Loucy (cell line): ENCODE measurements around the gene PEX14.

Experiments used
- H2AFZ ChIP-seq: fragments of 200-600 bp; sonication (generic); 2 replicates; pipeline ENCODE4 v1.6.0; 2016; ENCODE audit warnings: antibody characterized with exemption, mild to moderate bottlenecking, low read length, moderate library complexity
- H3F3A ChIP-seq: fragments of 200-600 bp; 2 replicates; pipeline ENCODE4 v1.6.0; 2016; ENCODE audit warnings: antibody characterized with exemption, low read depth, mild to moderate bottlenecking
- H3K27me3 ChIP-seq: fragments of 200-600 bp; sonication (generic); 2 replicates; pipeline ENCODE4 v1.6.1; 2014; ENCODE audit warnings: low read length, mild to moderate bottlenecking; ENCODE audit not compliant: insufficient read depth, poor library complexity, severe bottlenecking
- H3K36me3 ChIP-seq: fragments of 200-600 bp; sonication (generic); 2 replicates; pipeline ENCODE4 v1.6.1; 2016; ENCODE audit warnings: low read length; ENCODE audit not compliant: insufficient read depth
- H3K4me1 ChIP-seq: fragments of 200-600 bp; sonication (generic); 2 replicates; pipeline ENCODE4 v1.5.1; 2014; ENCODE audit warnings: low read length, mild to moderate bottlenecking; ENCODE audit not compliant: insufficient read depth, poor library complexity, severe bottlenecking
- H3K4me2 ChIP-seq: fragments of 200-600 bp; sonication (generic); 2 replicates; pipeline ENCODE4 v1.6.0; 2014; ENCODE audit warnings: antibody characterized with exemption, low read length, low read depth, mild to moderate bottlenecking; ENCODE audit not compliant: poor library complexity, severe bottlenecking
- H3K4me3 ChIP-seq: fragments of 200-600 bp; sonication (generic); 2 replicates; pipeline ENCODE4 v1.5.1; 2014; ENCODE audit warnings: low read length, mild to moderate bottlenecking, mixed read lengths; ENCODE audit not compliant: poor library complexity, severe bottlenecking
- H3K79me2 ChIP-seq: fragments of 200-600 bp; sonication (generic); 2 replicates; pipeline ENCODE4 v1.6.1; 2014; ENCODE audit warnings: low read length; ENCODE audit not compliant: insufficient read depth
- H3K9ac ChIP-seq: fragments of 200-600 bp; sonication (generic); 2 replicates; pipeline ENCODE4 v1.6.0; 2014; ENCODE audit warnings: mild to moderate bottlenecking, low read depth, low read length, moderate library complexity; ENCODE audit not compliant: poor library complexity, severe bottlenecking
- H3K9me2 ChIP-seq: fragments of 200-600 bp; sonication (generic); replicated peaks from 2 replicates; pipeline ENCODE4 v1.6.1; 2016; ENCODE audit warnings: low read depth, low read length, mixed read lengths
- H3K9me3 ChIP-seq: fragments of 200-600 bp; sonication (generic); 2 replicates; pipeline ENCODE4 v1.6.1; 2014; ENCODE audit warnings: mild to moderate bottlenecking, antibody characterized with exemption, low read length, low read depth; ENCODE audit not compliant: insufficient read depth
- H4K20me1 ChIP-seq: fragments of 200-600 bp; sonication (generic); 2 replicates; pipeline ENCODE4 v1.6.0; 2014; ENCODE audit warnings: antibody characterized with exemption, low read length, mild to moderate bottlenecking; ENCODE audit not compliant: insufficient read depth, poor library complexity, severe bottlenecking
- EZH2phosphoT487 ChIP-seq: fragments of 200-600 bp; IDR thresholded peaks from 2 replicates; pipeline ENCODE4 v1.6.1; 2018; ENCODE audit warnings: antibody characterized with exemption, mild to moderate bottlenecking, moderate library complexity, borderline replicate concordance
- TF ChIP-seq, protein P1 (sequence below): fragments of 200-600 bp; sonication (generic); conservative IDR thresholded peaks from 2 replicates; pipeline ENCODE4 v1.5.1; 2014; ENCODE audit warnings: mild to moderate bottlenecking, antibody characterized with exemption, low read length

PEX14 gene

DNA sequence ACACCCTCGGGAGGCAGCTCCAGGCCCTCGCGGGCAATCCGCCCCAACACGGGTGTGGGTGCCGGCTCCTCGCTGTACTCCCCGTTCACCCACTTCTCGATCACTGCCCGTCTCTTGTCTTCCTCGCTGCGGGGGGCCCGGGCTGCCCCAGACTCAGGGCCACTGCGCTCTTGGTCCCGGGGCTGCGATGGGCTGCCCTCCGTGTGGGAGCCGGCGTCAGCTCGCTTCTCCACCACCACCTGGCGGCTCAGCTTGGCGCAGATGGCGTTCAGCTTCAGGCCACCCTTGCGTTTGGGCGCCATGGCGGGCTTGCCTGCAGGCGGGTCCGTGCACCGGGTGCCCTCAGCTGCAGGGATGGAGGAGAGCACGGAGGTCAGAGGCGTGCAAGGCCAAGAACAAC, 190.5 kb downstream of the PEX14 start:
- Histone ChIP-seq H3K9me3 (no peaks in the 10 kb centered on the region), H3K9ac (no peak overlapping the region), H3K4me1 (no peaks in the 10 kb centered on the region), H3K27me3 (no peaks in the 10 kb centered on the region), H3F3A (no peaks in the 10 kb centered on the region), H4K20me1 (no peaks in the 10 kb centered on the region), H3K36me3 (peaks cover 4% of the 10 kb centered on the region; the same call in 1 of the 2 replicates), H3K9me2 (no peaks in the 10 kb centered on the region), H3K4me3 (no peak overlapping the region), H3K79me2 (no peaks in the 10 kb centered on the region; the same call in 1 of the 2 replicates), H2AFZ (no peak overlapping the region), H3K4me2 (no peak overlapping the region)
- no peak for TF ChIP-seq EZH2phosphoT487
- TF ChIP-seq, protein P1, sequence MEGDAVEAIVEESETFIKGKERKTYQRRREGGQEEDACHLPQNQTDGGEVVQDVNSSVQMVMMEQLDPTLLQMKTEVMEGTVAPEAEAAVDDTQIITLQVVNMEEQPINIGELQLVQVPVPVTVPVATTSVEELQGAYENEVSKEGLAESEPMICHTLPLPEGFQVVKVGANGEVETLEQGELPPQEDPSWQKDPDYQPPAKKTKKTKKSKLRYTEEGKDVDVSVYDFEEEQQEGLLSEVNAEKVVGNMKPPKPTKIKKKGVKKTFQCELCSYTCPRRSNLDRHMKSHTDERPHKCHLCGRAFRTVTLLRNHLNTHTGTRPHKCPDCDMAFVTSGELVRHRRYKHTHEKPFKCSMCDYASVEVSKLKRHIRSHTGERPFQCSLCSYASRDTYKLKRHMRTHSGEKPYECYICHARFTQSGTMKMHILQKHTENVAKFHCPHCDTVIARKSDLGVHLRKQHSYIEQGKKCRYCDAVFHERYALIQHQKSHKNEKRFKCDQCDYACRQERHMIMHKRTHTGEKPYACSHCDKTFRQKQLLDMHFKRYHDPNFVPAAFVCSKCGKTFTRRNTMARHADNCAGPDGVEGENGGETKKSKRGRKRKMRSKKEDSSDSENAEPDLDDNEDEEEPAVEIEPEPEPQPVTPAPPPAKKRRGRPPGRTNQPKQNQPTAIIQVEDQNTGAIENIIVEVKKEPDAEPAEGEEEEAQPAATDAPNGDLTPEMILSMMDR, result no peak

DNA sequence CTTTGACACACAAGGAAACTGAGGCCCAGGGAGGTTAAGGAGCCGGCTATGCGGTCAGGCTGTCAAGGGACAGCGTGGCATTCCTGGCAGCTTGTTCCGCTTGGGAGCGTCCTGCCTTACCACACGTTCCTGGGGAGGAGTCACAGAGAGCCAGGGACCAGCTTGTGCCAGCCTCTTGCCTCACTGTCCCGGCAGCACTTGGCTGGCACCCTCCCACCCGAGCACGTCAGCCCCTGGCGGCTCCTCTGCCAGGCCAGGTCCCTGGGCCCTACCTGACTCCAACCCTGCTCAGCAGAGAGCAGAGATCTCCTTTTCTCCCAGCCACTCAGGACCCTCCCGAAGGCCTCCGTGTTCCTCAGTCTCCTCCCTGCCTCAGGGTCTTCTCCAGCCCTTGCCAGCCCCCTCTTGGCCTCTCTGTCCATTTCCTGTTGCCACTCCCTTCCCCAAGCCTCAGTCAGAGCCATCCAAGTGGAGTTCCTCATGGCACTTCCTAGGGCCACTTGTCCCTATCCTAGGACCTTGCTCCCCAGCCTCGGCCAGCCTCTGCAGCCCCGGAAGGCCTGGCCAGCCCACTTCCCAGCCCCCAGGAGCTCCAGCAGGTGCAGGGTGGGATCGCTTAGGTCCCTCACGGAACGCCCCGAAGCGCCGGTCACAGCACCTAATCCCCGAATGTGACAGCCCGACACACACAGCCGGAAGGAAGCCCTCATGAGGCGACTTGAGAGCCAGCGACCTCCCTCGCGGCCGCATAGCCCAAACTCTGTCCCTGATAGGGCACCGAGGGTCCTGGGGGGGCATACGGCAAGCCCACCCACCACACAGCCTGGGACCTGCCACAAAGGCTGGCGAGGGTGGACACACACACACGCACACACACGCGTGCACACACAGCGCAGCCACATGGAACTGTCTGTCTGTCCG, 191.4 kb downstream of the PEX14 start:
- no peak overlapping the region for H2AFZ ChIP-seq
- H3K4me3 ChIP-seq, result no peak overlapping the region
- H3K4me2 ChIP-seq, result no peak overlapping the region
- H3K79me2 ChIP-seq, result peaks cover 4% of the 10 kb centered on the region; the same call in 1 of the 2 replicates
- H4K20me1 ChIP-seq, result no peaks in the 10 kb centered on the region
- H3K36me3 ChIP-seq, result peaks cover 4% of the 10 kb centered on the region; the same call in 1 of the 2 replicates
- TF ChIP-seq EZH2phosphoT487, result no peak
- TF ChIP-seq, protein P1, result no peak
- no peaks in the 10 kb centered on the region for H3K27me3 ChIP-seq
- H3K4me1 ChIP-seq, result peaks cover 6% of the 10 kb centered on the region
- H3F3A ChIP-seq, result no peaks in the 10 kb centered on the region
- H3K9ac ChIP-seq, result no peak overlapping the region
- no peaks in the 10 kb centered on the region for H3K9me3 ChIP-seq
- no peaks in the 10 kb centered on the region for H3K9me2 ChIP-seq

DNA sequence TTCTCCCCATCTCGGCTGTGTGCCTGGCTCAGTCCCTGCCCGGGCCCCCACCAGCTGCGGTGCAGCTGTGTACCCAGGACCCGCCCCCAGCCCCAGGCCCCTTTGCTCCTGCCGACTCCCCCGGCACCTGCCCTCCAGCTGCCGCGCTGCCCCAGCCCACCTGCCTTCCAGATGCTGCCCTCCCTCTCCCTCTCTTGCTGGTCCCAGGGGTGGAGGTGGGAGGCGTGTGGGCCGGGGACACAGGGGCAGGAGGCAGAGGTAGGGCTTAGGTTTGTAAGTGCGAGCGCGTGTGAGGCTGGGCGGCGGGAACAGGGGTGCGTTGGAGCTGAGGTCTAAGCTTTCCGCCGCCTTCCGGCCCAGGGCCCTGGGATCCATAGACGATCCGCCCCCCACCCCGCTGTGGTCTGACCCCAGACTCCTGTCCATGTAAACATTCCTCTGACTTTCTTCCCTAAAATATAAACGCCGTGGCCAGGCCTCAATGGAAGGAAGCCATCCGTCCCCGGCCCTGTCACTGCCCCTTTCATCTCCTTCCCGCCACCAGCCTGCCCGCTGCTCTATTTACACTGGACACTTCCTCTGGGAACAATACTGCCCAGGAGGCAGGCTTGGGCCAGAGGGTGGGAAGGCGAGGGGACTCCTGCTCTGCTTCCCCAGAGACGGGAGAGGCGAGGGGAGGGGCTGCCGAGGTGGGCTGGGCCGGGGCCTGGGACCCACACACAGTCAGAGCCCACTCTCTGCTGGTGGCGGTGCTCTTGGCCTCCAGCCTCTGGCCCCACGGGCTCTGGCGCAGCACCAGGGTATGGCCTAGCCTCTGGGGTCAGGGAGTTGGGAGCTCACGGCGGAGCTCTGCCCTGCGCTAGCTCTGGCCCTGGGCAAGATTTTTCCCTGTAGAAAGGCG, 193.4 kb downstream of the PEX14 start:
- no peak overlapping the region for H3K9ac ChIP-seq
- H3K27me3 ChIP-seq, result no peaks in the 10 kb centered on the region
- H3K79me2 ChIP-seq, result peaks cover 8% of the 10 kb centered on the region; the same call in 1 of the 2 replicates
- H3K4me1 ChIP-seq, result peaks cover 8% of the 10 kb centered on the region
- H3K9me3 ChIP-seq, result no peaks in the 10 kb centered on the region
- H4K20me1 ChIP-seq, result peaks cover 6% of the 10 kb centered on the region
- H3K4me2 ChIP-seq, result no peak overlapping the region
- peaks cover 4% of the 10 kb centered on the region; the same call in 1 of the 2 replicates for H3K36me3 ChIP-seq
- H3K4me3 ChIP-seq, result no peak overlapping the region
- H3K9me2 ChIP-seq, result no peaks in the 10 kb centered on the region
- H3F3A ChIP-seq, result no peaks in the 10 kb centered on the region
- no peak for TF ChIP-seq EZH2phosphoT487
- TF ChIP-seq, protein P1, result no peak
- H2AFZ ChIP-seq, result no peak overlapping the region
